WTC11 (cell line): ENCODE measurements around the gene TELO2. TPM values are rescaled to one million over a fixed set of nuclear protein-coding genes. Genes with fewer than 3 reads are reported as not detected.

ENCODE experiments used
- ATAC-seq: fragments of 200-7000 bp; cut with Tn5 transposase; 2 replicates; pipeline ENCODE4 v1.10.0; 2021; ENCODE audit warnings: mild to moderate bottlenecking, moderate library complexity
- CTCF ChIA-PET: fragments of 300-600 bp; sonication (Branson Sonifier 250); formaldehyde crosslinking; loops from one replicate; lab custom pipeline; 2021; ENCODE audit warnings: antibody characterized with exemption; lab: Charles Lee
- POLR2A ChIA-PET: fragments of 350-600 bp; sonication (Branson Sonifier 250); formaldehyde crosslinking; loops from one replicate; lab custom pipeline; 2021; ENCODE audit warnings: antibody characterized with exemption; lab: Charles Lee
- DNase-seq: peaks from one replicate; pipeline ENCODE4 v3.0.0; 2021; ENCODE audit warnings: low spot score
- H3K27ac Mint-ChIP-seq: 2 replicates; pipeline ENCODE4 v1.8.0; 2021; ENCODE audit warnings: mixed read lengths
- H3K27me3 Mint-ChIP-seq: 2 replicates; pipeline ENCODE4 v1.8.0; 2021; ENCODE audit warnings: low read depth, mild to moderate bottlenecking, moderate library complexity, mixed read lengths
- H3K36me3 Mint-ChIP-seq: 2 replicates; pipeline ENCODE4 v1.8.0; 2021; ENCODE audit warnings: mixed read lengths
- H3K4me1 Mint-ChIP-seq: 2 replicates; pipeline ENCODE4 v1.8.0; 2022; ENCODE audit warnings: mixed read lengths
- H3K4me3 Mint-ChIP-seq: 2 replicates; pipeline ENCODE4 v1.8.0; 2021; ENCODE audit warnings: mild to moderate bottlenecking, moderate library complexity, mixed read lengths
- H3K9me3 Mint-ChIP-seq: 2 replicates; pipeline ENCODE4 v1.8.0; 2021; ENCODE audit warnings: mixed read lengths
- ARID4B ChIP-seq: sonication (generic); formaldehyde crosslinking; IDR thresholded peaks from 2 replicates; pipeline ENCODE4 v1.8.0; 2023; ENCODE audit warnings: missing genetic modification reagents, mild to moderate bottlenecking, borderline replicate concordance
- ATF6 ChIP-seq: sonication (generic); formaldehyde crosslinking; IDR thresholded peaks from 2 replicates; pipeline ENCODE4 v1.8.1; 2023; ENCODE audit warnings: mild to moderate bottlenecking, missing genetic modification reagents
- CDX4 ChIP-seq: fragments of 250-450 bp; sonication (Bioruptor Pico); IDR thresholded peaks from 2 replicates; pipeline ENCODE4 v1.9.0; 2021; ENCODE audit warnings: moderate library complexity, mild to moderate bottlenecking, inconsistent platforms, borderline replicate concordance
- CREM ChIP-seq: sonication (generic); formaldehyde crosslinking; IDR thresholded peaks from 2 replicates; pipeline ENCODE4 v1.8.1; 2022; ENCODE audit warnings: mild to moderate bottlenecking, missing genetic modification reagents, moderate library complexity
- CTCF ChIP-seq: fragments of 200-600 bp; IDR thresholded peaks from 2 replicates; pipeline ENCODE4 v1.8.0; 2022; ENCODE audit warnings: antibody characterized with exemption
- ESRRA ChIP-seq: sonication (generic); formaldehyde crosslinking; IDR thresholded peaks from 2 replicates; pipeline ENCODE4 v1.8.1; 2022; ENCODE audit warnings: mild to moderate bottlenecking, missing genetic modification reagents, borderline replicate concordance
- ETV6 ChIP-seq: sonication (generic); formaldehyde crosslinking; IDR thresholded peaks from 2 replicates; pipeline ENCODE4 v1.8.1; 2022; ENCODE audit warnings: mild to moderate bottlenecking, missing genetic modification reagents
- IRF2 ChIP-seq: sonication (generic); formaldehyde crosslinking; IDR thresholded peaks from 2 replicates; pipeline ENCODE4 v1.8.0; 2022; ENCODE audit warnings: low read depth, missing genetic modification reagents, borderline replicate concordance
- MXD4 ChIP-seq: fragments of 250-450 bp; sonication (Bioruptor Pico); IDR thresholded peaks from 2 replicates; pipeline ENCODE4 v1.8.0; 2021; ENCODE audit warnings: mild to moderate bottlenecking, moderate library complexity, borderline replicate concordance
- NR1H2 ChIP-seq: sonication (generic); formaldehyde crosslinking; IDR thresholded peaks from 2 replicates; pipeline ENCODE4 v1.9.0; 2021; ENCODE audit warnings: mild to moderate bottlenecking, moderate library complexity, missing genetic modification reagents
- NR2C2 ChIP-seq: sonication (generic); formaldehyde crosslinking; IDR thresholded peaks from 2 replicates; pipeline ENCODE4 v1.8.0; 2022; ENCODE audit warnings: mild to moderate bottlenecking, missing genetic modification reagents
- RORB ChIP-seq: fragments of 250-450 bp; sonication (Bioruptor Pico); IDR thresholded peaks from 2 replicates; pipeline ENCODE4 v1.9.0; 2021; ENCODE audit warnings: mild to moderate bottlenecking
- SMAD3 ChIP-seq: sonication (generic); formaldehyde crosslinking; IDR thresholded peaks from 2 replicates; pipeline ENCODE4 v1.8.0; 2022; ENCODE audit warnings: missing genetic modification reagents, mild to moderate bottlenecking, borderline replicate concordance
- SMAD4 ChIP-seq: sonication (generic); formaldehyde crosslinking; IDR thresholded peaks from 2 replicates; pipeline ENCODE4 v1.8.0; 2022; ENCODE audit warnings: mild to moderate bottlenecking, missing genetic modification reagents
- TEAD1 ChIP-seq: sonication (generic); formaldehyde crosslinking; IDR thresholded peaks from 2 replicates; pipeline ENCODE4 v1.8.0; 2022; ENCODE audit warnings: mild to moderate bottlenecking, missing genetic modification reagents
- ZBTB43 ChIP-seq: sonication (generic); formaldehyde crosslinking; IDR thresholded peaks from 2 replicates; pipeline ENCODE4 v1.8.1; 2023; ENCODE audit warnings: mild to moderate bottlenecking, missing genetic modification reagents
- ZNF512 ChIP-seq: sonication (generic); formaldehyde crosslinking; IDR thresholded peaks from 2 replicates; pipeline ENCODE4 v1.8.1; 2022; ENCODE audit warnings: missing genetic modification reagents, borderline replicate concordance
- ZNF671 ChIP-seq: fragments of 250-450 bp; sonication (Bioruptor Pico); IDR thresholded peaks from 2 replicates; pipeline ENCODE4 v1.8.0; 2021; ENCODE audit warnings: mild to moderate bottlenecking
- total RNA-seq: library from RNA; stranded (reverse); gene quantifications from 3 replicates; pipeline ENCODE4 v1.2.3, GENCODE V29; 2021

The TELO2 gene
- total RNA-seq, 1 experiment from 2014 or later = 86.7 TPM

GRCh38 chr16:1452530-1452929, 40.6 kb upstream of the TELO2 start:
- DNase-seq (no peak), ATAC-seq (no peak)
- H3K9me3 Mint-ChIP-seq = no peaks in the 10 kb centered on the region
- TF ChIP-seq CTCF (no peak), MXD4 (no peak), RORB (no peak), TEAD1 (no peak), ATF6 (CRISPR knock-in tag) (no peak), ZNF671 (no peak), SMAD4 (CRISPR knock-in tag) (no peak), SMAD3 (CRISPR knock-in tag) (no peak), ZNF512 (CRISPR knock-in tag) (no peak), IRF2 (CRISPR knock-in tag) (no peak), NR1H2 (CRISPR knock-in tag) (no peak), NR2C2 (no peak), ZBTB43 (no peak), CREM (CRISPR knock-in tag) (no peak), ETV6 (CRISPR knock-in tag) (no peak), ESRRA (CRISPR knock-in tag) (no peak), ARID4B (no peak), CDX4 (no peak)
- H3K4me1 Mint-ChIP-seq = no peaks in the 10 kb centered on the region
- ChIA-PET CTCF (no interaction called here), POLR2A (no interaction called here)
- no peaks in the 10 kb centered on the region for H3K27me3 Mint-ChIP-seq
- H3K36me3 Mint-ChIP-seq = peaks cover 6% of the 10 kb centered on the region; the same call in 1 of the 2 replicates
- H3K4me3 Mint-ChIP-seq = no peak overlapping the region
- H3K27ac Mint-ChIP-seq = no peak overlapping the region
